Ovary (tissue), 3 donors: ENCODE measurements around the gene CCNE1.
A peak's percentile ranks its signal among the peaks of the same experiment; 100 is the strongest.

Source experiments
- CTCF ChIP-seq, 3 donors: fragments of 450-650 bp in 2 of 3; fragments of 200-600 bp in 1 of 3; IDR thresholded peaks; one replicate each; pipeline versions ENCODE4 v1.5.1 to v1.8.0; 2016 to 2022; ENCODE audit warnings: antibody characterized with exemption in 3 of 3, mild to moderate bottlenecking in 1 of 3
- EP300 ChIP-seq: sonication (generic); formaldehyde crosslinking; IDR thresholded peaks from one replicate; pipeline ENCODE4 v1.6.1; 2017; ENCODE audit warnings: antibody characterized with exemption
- POLR2A ChIP-seq: fragments of 450-650 bp; IDR thresholded peaks from one replicate; pipeline ENCODE4 v1.6.1; 2017; ENCODE audit warnings: antibody characterized with exemption, mild to moderate bottlenecking, moderate library complexity
- donor health status: DM: no; HTN: no; CAD: no.

- TF ChIP-seq CTCF (IDR thresholded peaks at IDR 0.05), result peak; percentile 71 to 74 (median 74)
- TF ChIP-seq POLR2A, result no peak
- no peak for TF ChIP-seq EP300
Measured at GRCh38 chr19:29873024-29873800, 61.4 kb downstream of the CCNE1 start.
